K562 (cell line): Measurements from ENCODE around the gene ANKMY1. TPM values are rescaled to one million over a fixed set of nuclear protein-coding genes. Genes with fewer than 3 reads are reported as not detected.

Experiments used
- ATAC-seq: fragments of 200-7000 bp; cut with Tn5 transposase; 3 replicates; pipeline ENCODE4 v1.9.1; 2020; ENCODE audit warnings: moderate library complexity
- BruUV-seq: library from RNA; stranded (reverse); fragments of 400-500 nt; replicated peaks from 2 replicates; lab custom pipeline; 2021; lab: Mats Ljungman, UMichigan
- CTCF ChIA-PET: fragments of 300-600 bp; formaldehyde crosslinking; extraction: SDS; loops from one replicate; lab custom pipeline; 2021; ENCODE audit warnings: low intra/inter-chr PET ratio; lab: Yijun Ruan, JAX
- POLR2A ChIA-PET: fragments of 300-600, 350-650 bp; sonication (Branson Sonifier 250); formaldehyde crosslinking; extraction: SDS; loops from one replicate; lab custom pipeline; 2021; ENCODE audit warnings: antibody characterized with exemption, inconsistent platforms; lab: Yijun Ruan, JAX
- DNase-seq, 4 experiments: peaks; one replicate each; pipeline versions ENCODE4 v3.0.0 to v3.0.0-alpha.2; 2011 to 2018; ENCODE audit warnings: low spot score in 3 of 4, mixed read lengths in 3 of 4; ENCODE audit errors: extremely low read depth in 1 of 4
- FAIRE-seq: peaks from 2 replicates; lab custom pipeline; 2011; peaks lifted over from hg19 to GRCh38; lab: Jason Lieb, UNC
- H2AFZ ChIP-seq: 2 replicates; pipeline ENCODE4 v1.6.0; 2011; ENCODE audit warnings: low read depth, low read length, control low read depth, inconsistent platforms
- H3K27ac ChIP-seq: fragments of 200-600 bp; 3 replicates; pipeline ENCODE4 v1.8.0; 2011; ENCODE audit warnings: low read depth, mild to moderate bottlenecking, control low read depth, inconsistent platforms, low read length, moderate library complexity, mixed read lengths; ENCODE audit errors: extremely low read depth
- H3K27me3 ChIP-seq, 2 experiments: fragments of 300-600 bp in 1 of 2; 2 replicates in 1 of 2; 3 replicates in 1 of 2; pipeline versions ENCODE4 v1.6.0 to v1.8.0; 2011; ENCODE audit warnings: inconsistent platforms in 2 of 2, low read length in 2 of 2, mild to moderate bottlenecking in 1 of 2, mixed read lengths in 1 of 2, moderate library complexity in 1 of 2; ENCODE audit not compliant: control insufficient read depth in 2 of 2, insufficient read depth in 2 of 2
- H3K36me3 ChIP-seq: fragments of 300-600 bp; 3 replicates; pipeline ENCODE4 v1.8.0; 2011; ENCODE audit warnings: mild to moderate bottlenecking, low read length, inconsistent platforms; ENCODE audit not compliant: control insufficient read depth, insufficient read depth
- H3K4me1 ChIP-seq, 2 experiments: fragments of 200-600 bp in 1 of 2; replicated peaks in 1 of 2; 2 replicates in 1 of 2; 3 replicates in 1 of 2; pipeline versions ENCODE4 v1.5.1 to v1.8.0; 2011; ENCODE audit warnings: inconsistent platforms in 2 of 2, low read length in 2 of 2, mild to moderate bottlenecking in 1 of 2, mixed read lengths in 1 of 2, moderate library complexity in 1 of 2; ENCODE audit not compliant: control insufficient read depth in 2 of 2, insufficient read depth in 2 of 2
- H3K4me2 ChIP-seq: 2 replicates; pipeline ENCODE4 v1.6.1; 2011; ENCODE audit warnings: low read length, control low read depth, inconsistent platforms, mixed read lengths; ENCODE audit not compliant: insufficient read depth
- H3K4me3 ChIP-seq: fragments of 200-600 bp; sonication (generic), shearing (Covaris generic); 2 replicates; pipeline ENCODE4 v1.5.1; 2016; ENCODE audit warnings: control low read depth, inconsistent platforms
- H3K79me2 ChIP-seq: fragments of 200-600 bp; 3 replicates; pipeline ENCODE4 v1.8.0; 2011; ENCODE audit warnings: low read length, inconsistent platforms; ENCODE audit not compliant: control insufficient read depth, insufficient read depth
- H3K9ac ChIP-seq, 2 experiments: 2 replicates each; pipeline versions ENCODE4 v1.6.0 to v1.6.1; 2011; ENCODE audit warnings: low read depth in 2 of 2, low read length in 2 of 2, control low read depth in 1 of 2, inconsistent platforms in 1 of 2, mild to moderate bottlenecking in 1 of 2, mixed read lengths in 1 of 2; ENCODE audit not compliant: insufficient read depth in 1 of 2
- H3K9me1 ChIP-seq: one replicate; pipeline ENCODE4 v1.6.0; 2011; ENCODE audit warnings: inconsistent platforms, mild to moderate bottlenecking, low read length, moderate library complexity; ENCODE audit not compliant: control insufficient read depth, insufficient read depth
- H3K9me3 ChIP-seq: replicated peaks from 2 replicates; pipeline ENCODE4 v1.5.1; 2011; ENCODE audit warnings: low read depth, low read length, inconsistent platforms; ENCODE audit not compliant: control insufficient read depth, insufficient read depth
- H4K20me1 ChIP-seq: replicated peaks from 2 replicates; pipeline ENCODE4 v1.6.1; 2011; ENCODE audit warnings: low read length, inconsistent platforms, mixed read lengths; ENCODE audit not compliant: control insufficient read depth, insufficient read depth
- CREM ChIP-seq: IDR thresholded peaks from 2 replicates; pipeline ENCODE4 v1.6.1; 2014; ENCODE audit warnings: antibody characterized with exemption, low read depth
- RBM25 ChIP-seq: fragments of 200-400 bp; formaldehyde crosslinking; IDR thresholded peaks from 2 replicates; pipeline ENCODE4 v1.6.1; 2018; ENCODE audit warnings: low read length, low read depth, moderate library complexity; ENCODE audit not compliant: severe bottlenecking
- ZNF507 ChIP-seq: conservative IDR thresholded peaks from 2 replicates; pipeline ENCODE4 v1.6.1; 2017; ENCODE audit warnings: missing genetic modification characterization, missing compliant biosample characterization
- ZNF79 ChIP-seq: fragments of 250-450 bp; sonication (Bioruptor Pico); IDR thresholded peaks from 2 replicates; pipeline ENCODE4 v1.4.0; 2020; ENCODE audit warnings: low read depth, mild to moderate bottlenecking, moderate library complexity
- WGBS: fragments of 100-300 bp; shearing (Covaris generic); methylation state at CpG from one replicate; pipeline ENCODE4 v1.1.6; 2016; ENCODE audit warnings: low coverage, mixed read lengths; ENCODE audit not compliant: insufficient coverage; ENCODE audit errors: missing lambda C conversion rate; 5-methylcytosine and 5-hydroxymethylcytosine counted together
- in situ Hi-C: fragments of 300-500 bp; cut with MboI; formaldehyde crosslinking; loops from 4 replicates; pipeline ENCODE4 v1.15.0; 2018; ENCODE audit warnings: inconsistent platforms, mixed read lengths
- intact Hi-C: fragments of 100-400 bp; cut with micrococcal nuclease; formaldehyde crosslinking; loops from 2 replicates; pipeline ENCODE4 v1.14.2; 2022
- polyA plus RNA-seq, 8 experiments: library from polyadenylated mRNA; depleted of rRNA in 4 of 8; stranded (reverse) in 5 of 8; unstranded in 3 of 8; fragments of >200 nt; fragmentation: Nextera tagmentation in 2 of 8; fragmentation: Illumina TruSeq in 1 of 8; extraction: Ambion mirVana in 2 of 8; extraction: Trizol in 1 of 8; gene quantifications; 2 replicates each; pipeline versions ENCODE4 v1.2.1 to v1.2.3, GENCODE V29; 2011 to 2014; ENCODE audit warnings: inconsistent platforms in 1 of 8, missing spikeins in 1 of 8
- total RNA-seq, 7 experiments: library from RNA; depleted of rRNA in 6 of 7; stranded (reverse); fragments of >200 nt in 6 of 7; fragmentation: Illumina TruSeq in 2 of 7; extraction: Trizol in 2 of 7; gene quantifications; 2 replicates each; pipeline versions ENCODE4 v1.2.1 to v1.2.3, GENCODE V29; 2011 to 2021; ENCODE audit warnings: low replicate concordance in 1 of 7
- TF ChIP-seq, protein P1 (sequence below): fragments of 200-800 bp; sonication (Bioruptor generic); IDR thresholded peaks from 2 replicates; pipeline ENCODE4 v1.6.1; 2017; ENCODE audit warnings: missing genetic modification characterization, missing compliant biosample characterization
- TF ChIP-seq, protein P2 (sequence below): fragments of 450-650 bp; formaldehyde crosslinking; IDR thresholded peaks from 2 replicates; pipeline ENCODE4 v1.4.0; 2020; ENCODE audit warnings: mild to moderate bottlenecking, moderate library complexity

The ANKMY1 gene
- total and polyA plus RNA-seq, 9 of the 15 experiments (the other 6 are each of a cell fraction or from before 2014, with no cell fraction given) = 0.75 to 15.1 (median 11.7) TPM

DNA sequence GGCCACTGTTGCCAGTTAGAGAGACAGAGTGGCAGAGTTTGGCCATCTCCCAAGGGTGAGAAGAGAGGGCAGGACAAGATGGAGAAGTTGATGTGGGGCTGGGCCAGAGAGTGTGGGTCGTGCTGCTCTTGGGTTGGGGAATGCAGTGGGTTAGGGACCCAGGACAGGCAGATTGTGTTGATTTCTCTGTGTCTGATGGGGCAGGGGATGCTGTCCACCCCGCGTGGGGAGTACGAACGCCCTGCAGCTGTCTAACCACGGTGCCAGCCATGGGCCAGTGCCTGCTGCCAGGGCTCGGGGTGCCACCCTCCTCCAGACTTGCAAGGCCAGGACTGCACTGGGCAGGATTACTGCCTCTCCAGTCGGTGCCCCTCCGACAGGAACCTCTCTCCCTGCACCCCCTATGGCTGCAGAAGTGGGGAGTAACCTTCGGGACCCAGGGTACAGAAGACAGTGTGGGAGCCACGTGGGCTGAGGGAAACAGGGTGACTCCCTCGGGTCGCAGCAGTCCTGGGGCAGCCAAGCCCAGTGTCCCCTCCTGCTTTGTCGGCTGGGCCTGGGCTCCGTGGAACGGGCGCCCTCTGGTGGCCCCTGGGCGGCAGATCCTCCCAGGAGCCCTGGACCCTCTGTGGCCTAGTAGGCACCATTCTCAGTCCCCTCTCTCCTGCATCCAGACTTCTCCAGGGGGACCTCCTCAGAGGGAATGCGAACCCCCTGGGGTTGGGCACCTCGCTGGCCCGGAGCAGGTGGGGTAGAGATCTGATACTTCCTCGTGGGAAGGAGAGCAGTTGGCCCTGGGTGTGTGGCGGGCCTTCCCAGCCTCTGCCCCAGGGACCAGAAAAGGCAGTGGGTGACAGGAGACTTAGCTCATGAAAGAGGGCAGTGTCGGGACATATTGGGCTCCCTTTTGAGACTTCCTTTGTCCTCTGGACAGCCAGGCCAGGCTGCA lies 119.7 kb downstream of the ANKMY1 start (continued):
- TF ChIP-seq, protein P1, sequence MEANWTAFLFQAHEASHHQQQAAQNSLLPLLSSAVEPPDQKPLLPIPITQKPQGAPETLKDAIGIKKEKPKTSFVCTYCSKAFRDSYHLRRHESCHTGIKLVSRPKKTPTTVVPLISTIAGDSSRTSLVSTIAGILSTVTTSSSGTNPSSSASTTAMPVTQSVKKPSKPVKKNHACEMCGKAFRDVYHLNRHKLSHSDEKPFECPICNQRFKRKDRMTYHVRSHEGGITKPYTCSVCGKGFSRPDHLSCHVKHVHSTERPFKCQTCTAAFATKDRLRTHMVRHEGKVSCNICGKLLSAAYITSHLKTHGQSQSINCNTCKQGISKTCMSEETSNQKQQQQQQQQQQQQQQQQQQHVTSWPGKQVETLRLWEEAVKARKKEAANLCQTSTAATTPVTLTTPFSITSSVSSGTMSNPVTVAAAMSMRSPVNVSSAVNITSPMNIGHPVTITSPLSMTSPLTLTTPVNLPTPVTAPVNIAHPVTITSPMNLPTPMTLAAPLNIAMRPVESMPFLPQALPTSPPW (CRISPR knock-in tag) = peak; percentile 49; the same call in 1 of the 2 replicates
- TF ChIP-seq, protein P2, sequence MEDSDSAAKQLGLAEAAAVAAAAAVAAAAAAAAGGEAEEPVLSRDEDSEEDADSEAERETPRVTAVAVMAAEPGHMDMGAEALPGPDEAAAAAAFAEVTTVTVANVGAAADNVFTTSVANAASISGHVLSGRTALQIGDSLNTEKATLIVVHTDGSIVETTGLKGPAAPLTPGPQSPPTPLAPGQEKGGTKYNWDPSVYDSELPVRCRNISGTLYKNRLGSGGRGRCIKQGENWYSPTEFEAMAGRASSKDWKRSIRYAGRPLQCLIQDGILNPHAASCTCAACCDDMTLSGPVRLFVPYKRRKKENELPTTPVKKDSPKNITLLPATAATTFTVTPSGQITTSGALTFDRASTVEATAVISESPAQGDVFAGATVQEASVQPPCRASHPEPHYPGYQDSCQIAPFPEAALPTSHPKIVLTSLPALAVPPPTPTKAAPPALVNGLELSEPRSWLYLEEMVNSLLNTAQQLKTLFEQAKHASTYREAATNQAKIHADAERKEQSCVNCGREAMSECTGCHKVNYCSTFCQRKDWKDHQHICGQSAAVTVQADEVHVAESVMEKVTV = peak; percentile 60; the same call in 1 of the 2 replicates
- TF ChIP-seq ZNF507 (no peak), CREM (peak; percentile 6; the same call in 1 of the 2 replicates)

DNA sequence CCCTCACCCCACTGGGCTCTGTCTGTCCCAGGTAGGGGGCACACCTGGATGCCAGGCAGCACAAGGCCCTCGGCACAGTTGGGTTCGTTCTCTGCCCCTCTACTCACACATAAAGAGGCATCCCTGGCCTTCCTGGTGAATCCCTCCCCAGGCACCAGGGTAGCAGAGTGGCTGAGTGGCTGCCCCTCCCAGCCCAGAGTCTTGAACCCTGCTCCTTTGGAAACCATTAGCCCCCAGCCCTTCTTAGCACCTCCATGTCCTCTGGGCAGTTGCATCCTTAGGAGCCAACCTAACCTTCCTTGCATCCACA lies 120.3 kb downstream of the ANKMY1 start:
- FAIRE-seq (no peak), DNase-seq (no peak), ATAC-seq (no peak)
- peaks cover 12% of the 10 kb centered on the region; the same call in 1 of the 2 replicates for H4K20me1 ChIP-seq
- H3K9me3 ChIP-seq = no peaks in the 10 kb centered on the region
- CTCF ChIA-PET = interaction anchor here (1.5 to 2.8 kb wide), 2 partner anchors 204 to 287 kb away, joined by 7 to 24 read pairs; no protein-coding TSS in a partner anchor
- peaks cover 4 to 42% of the 10 kb centered on the region in 2 experiments; a peak in 4 of 5 replicates for H3K27me3 ChIP-seq
- peaks cover 0 to 33% of the 10 kb centered on the region in 2 experiments; a peak in 3 of 5 replicates for H3K4me1 ChIP-seq
- no peak overlapping the region for H3K9ac ChIP-seq
- POLR2A ChIA-PET = no interaction called here
- no peak overlapping the region for H3K4me2 ChIP-seq
- H3K4me3 ChIP-seq = no peak overlapping the region
- no peak overlapping the region for H3K27ac ChIP-seq
- WGBS = 0% methylated on average over 2 of the region's 2 CpGs
- H3K36me3 ChIP-seq = no peaks in the 10 kb centered on the region
- H2AFZ ChIP-seq = no peak overlapping the region
- in situ Hi-C loops (loop anchor here (5.0 kb wide), 1 partner anchor 205 kb away; no protein-coding TSS in a partner anchor), intact Hi-C loops (no loop called here)
- no peaks in the 10 kb centered on the region for H3K79me2 ChIP-seq
- BruUV-seq = no TSS peak
- H3K9me1 ChIP-seq = no peaks in the 10 kb centered on the region
- no peak for TF ChIP-seq ZNF79
- TF ChIP-seq RBM25 = no peak
